Measurements from ENCODE around the gene CCER1. TPM values are rescaled to one million over a fixed set of nuclear protein-coding genes. Genes with fewer than 3 reads are reported as not detected.

CCER1 gene
- total RNA-seq, 2 experiments from 2014 or later = not detected

DNA sequence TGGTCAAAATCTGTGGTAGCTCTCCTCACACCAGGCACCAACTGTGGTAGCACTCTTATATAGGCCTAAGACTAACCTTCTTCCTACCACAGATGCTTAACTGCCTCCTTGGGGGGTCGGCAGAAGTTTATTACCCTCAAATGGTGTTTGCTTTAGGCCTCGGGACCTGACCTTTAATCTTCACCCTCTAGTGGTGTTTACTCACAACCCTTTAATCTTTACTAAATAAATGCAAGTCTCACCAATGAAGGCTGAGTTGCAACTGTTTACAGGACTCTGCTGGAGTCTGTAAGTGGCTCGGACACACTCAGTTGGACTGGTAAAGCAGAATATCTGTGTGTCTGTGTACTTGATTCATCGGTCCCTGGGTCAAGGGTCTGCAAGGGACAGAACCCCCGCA, 29.4 kb downstream of the CCER1 start:
- CTCF ChIA-PET = no interaction called here
- Mint-ChIP-seq H3K36me3 (no peaks in the 10 kb centered on the region), H3K9me3 (ENCODE audit: low read depth) (peaks cover 6% of the 10 kb centered on the region), H3K4me1 (no peaks in the 10 kb centered on the region), H3K4me3 (no peak overlapping the region), H3K27ac (no peak overlapping the region), H3K27me3 (no peaks in the 10 kb centered on the region)
- DNase-seq (no peak), ATAC-seq (no peak)

DNA sequence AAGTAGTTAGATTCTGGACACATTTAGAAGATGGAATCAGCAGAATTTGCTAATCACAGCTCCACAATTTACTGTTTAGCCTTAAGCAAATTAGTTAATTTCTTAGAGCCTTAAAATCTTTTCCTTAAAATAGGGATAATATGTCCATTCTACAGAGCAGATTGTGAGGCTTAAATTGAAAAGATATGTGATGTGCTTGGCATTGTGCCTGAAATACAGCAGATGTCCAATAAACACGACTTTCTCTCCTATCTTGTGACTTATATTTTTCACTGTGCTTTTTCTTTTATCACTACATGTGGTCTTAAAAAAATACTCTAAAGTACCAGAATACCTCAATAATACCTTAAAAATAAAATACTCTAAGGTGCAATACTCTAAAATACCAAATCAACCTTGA, 30.6 kb downstream of the CCER1 start:
- CTCF ChIA-PET = no interaction called here
- H3K4me1 Mint-ChIP-seq = no peaks in the 10 kb centered on the region
- H3K9me3 Mint-ChIP-seq (ENCODE audit: low read depth) = peaks cover 5% of the 10 kb centered on the region
- no peak for ATAC-seq
- no peaks in the 10 kb centered on the region for H3K27me3 Mint-ChIP-seq
- no peak overlapping the region for H3K27ac Mint-ChIP-seq
- H3K36me3 Mint-ChIP-seq = no peaks in the 10 kb centered on the region
- no peak for DNase-seq
- no peak overlapping the region for H3K4me3 Mint-ChIP-seq

DNA sequence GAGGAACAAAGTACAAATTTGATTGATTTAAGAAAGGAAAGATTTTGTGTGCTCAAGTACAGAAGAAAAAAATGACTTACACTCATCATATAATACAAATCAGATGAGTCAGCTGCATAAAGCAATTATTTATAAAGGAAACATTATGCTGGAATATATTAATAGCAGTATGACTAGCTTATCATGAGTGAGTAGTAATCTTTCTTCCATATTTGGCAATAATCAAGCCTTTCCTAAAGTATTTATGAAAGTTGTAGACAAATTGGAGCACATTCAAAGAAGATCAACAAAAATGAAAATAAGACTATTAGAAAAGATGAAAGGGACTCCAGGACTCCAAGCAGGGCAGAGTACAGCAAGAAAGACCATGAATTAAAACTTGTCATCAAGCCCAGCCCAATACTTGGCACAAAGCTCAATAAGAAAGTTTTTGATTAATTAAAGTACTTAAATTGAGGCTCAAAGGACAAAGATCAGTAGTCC, 32.8 kb downstream of the CCER1 start:
- Mint-ChIP-seq H3K4me1 (no peaks in the 10 kb centered on the region), H3K27ac (no peak overlapping the region), H3K27me3 (no peaks in the 10 kb centered on the region), H3K36me3 (no peaks in the 10 kb centered on the region), H3K4me3 (no peak overlapping the region), H3K9me3 (ENCODE audit: low read depth) (no peaks in the 10 kb centered on the region)
- DNase-seq (no peak), ATAC-seq (no peak)
- CTCF ChIA-PET = no interaction called here

DNA sequence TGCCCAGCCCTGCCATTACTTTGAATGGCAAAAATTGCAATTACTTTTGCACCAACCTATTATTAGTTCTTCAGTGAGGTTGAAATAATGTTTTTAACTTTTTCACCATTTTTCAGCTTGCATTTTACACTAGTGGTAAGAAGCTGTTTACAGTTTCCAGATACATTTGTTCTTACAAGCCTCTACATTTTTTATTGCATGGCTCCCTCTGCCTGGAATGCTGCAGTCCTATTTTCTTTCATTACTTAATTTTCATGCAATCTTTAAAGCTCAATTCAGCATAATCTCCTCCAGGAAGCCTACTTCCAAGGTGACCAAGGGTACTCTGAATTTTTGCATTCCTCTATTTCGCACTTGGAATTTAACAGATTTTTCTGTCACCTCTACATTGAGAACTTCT, 33.4 kb downstream of the CCER1 start:
- DNase-seq = no peak
- H3K36me3 Mint-ChIP-seq = no peaks in the 10 kb centered on the region
- H3K9me3 Mint-ChIP-seq (ENCODE audit: low read depth) = no peaks in the 10 kb centered on the region
- H3K27me3 Mint-ChIP-seq = no peaks in the 10 kb centered on the region
- H3K4me3 Mint-ChIP-seq = no peak overlapping the region
- H3K4me1 Mint-ChIP-seq = no peaks in the 10 kb centered on the region
- H3K27ac Mint-ChIP-seq = no peak overlapping the region
- CTCF ChIA-PET = no interaction called here
- ATAC-seq = no peak

DNA sequence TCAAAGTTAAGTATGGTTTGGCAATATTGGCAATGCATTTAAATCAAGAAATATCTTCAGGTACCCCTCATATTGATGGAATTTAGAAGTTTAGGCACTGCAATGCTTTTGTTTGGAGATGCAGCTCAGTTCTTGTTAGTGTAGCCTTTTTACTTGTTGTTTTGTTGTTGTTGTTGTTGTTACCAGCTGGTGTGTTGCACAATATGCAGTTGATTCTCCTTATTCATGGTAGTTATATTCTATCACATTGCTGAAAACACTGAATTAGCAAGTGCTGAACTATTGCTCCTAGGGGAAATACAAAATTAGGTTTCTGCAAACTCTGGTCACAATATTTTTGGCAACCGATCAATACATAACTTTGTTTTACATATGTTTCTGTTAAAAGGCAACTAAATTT, 34.8 kb downstream of the CCER1 start:
- CTCF ChIA-PET = no interaction called here
- Mint-ChIP-seq H3K27ac (no peak overlapping the region), H3K4me3 (no peak overlapping the region), H3K36me3 (no peaks in the 10 kb centered on the region), H3K9me3 (ENCODE audit: low read depth) (no peaks in the 10 kb centered on the region), H3K4me1 (no peaks in the 10 kb centered on the region), H3K27me3 (no peaks in the 10 kb centered on the region)
- ATAC-seq (no peak), DNase-seq (no peak)

- Mint-ChIP-seq H3K27ac (no peak overlapping the region), H3K27me3 (no peaks in the 10 kb centered on the region), H3K36me3 (no peaks in the 10 kb centered on the region), H3K9me3 (ENCODE audit: low read depth) (no peaks in the 10 kb centered on the region), H3K4me1 (no peaks in the 10 kb centered on the region), H3K4me3 (no peak overlapping the region)
- CTCF ChIA-PET = no interaction called here
- DNase-seq (no peak), ATAC-seq (no peak)
These were observed 37.5 kb downstream of the CCER1 start for GRCh38 chr12:90917431-90917830.

- H3K36me3 Mint-ChIP-seq = no peaks in the 10 kb centered on the region
- H3K27me3 Mint-ChIP-seq = no peaks in the 10 kb centered on the region
- H3K4me3 Mint-ChIP-seq = no peak overlapping the region
- no peak for ATAC-seq
- no peak for DNase-seq
- H3K4me1 Mint-ChIP-seq = no peaks in the 10 kb centered on the region
- H3K9me3 Mint-ChIP-seq (ENCODE audit: low read depth) = no peaks in the 10 kb centered on the region
- CTCF ChIA-PET = no interaction called here
- no peak overlapping the region for H3K27ac Mint-ChIP-seq
These were observed 38.5 kb downstream of the CCER1 start for GRCh38 chr12:90916516-90916915.

- H3K36me3 Mint-ChIP-seq = no peaks in the 10 kb centered on the region
- DNase-seq = no peak
- no peaks in the 10 kb centered on the region for H3K9me3 Mint-ChIP-seq (ENCODE audit: low read depth)
- no peak overlapping the region for H3K4me3 Mint-ChIP-seq
- no peak overlapping the region for H3K27ac Mint-ChIP-seq
- CTCF ChIA-PET = no interaction called here
- H3K4me1 Mint-ChIP-seq = no peaks in the 10 kb centered on the region
- ATAC-seq = no peak
- H3K27me3 Mint-ChIP-seq = no peaks in the 10 kb centered on the region
These were observed 39.6 kb downstream of the CCER1 start for GRCh38 chr12:90915353-90915752.

DNA sequence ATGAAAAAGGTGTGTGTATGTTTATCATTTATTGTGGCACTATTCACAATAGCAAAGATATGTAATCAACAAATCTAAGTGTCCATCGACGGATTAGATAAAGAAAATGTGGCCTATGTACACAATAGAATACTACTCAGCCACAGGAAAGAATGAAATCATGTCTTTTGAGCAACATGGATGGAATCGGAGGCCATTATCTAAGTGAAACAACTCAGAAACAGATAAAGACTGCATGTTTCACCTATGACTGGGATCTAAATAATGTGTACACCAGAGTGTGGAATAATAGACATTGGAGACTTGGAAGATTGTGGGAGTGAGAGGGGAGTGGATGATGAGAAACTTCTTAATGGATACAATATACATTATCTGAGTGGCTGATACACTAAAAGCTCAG, 44.0 kb downstream of the CCER1 start:
- Mint-ChIP-seq H3K36me3 (no peaks in the 10 kb centered on the region), H3K9me3 (ENCODE audit: low read depth) (no peaks in the 10 kb centered on the region), H3K27me3 (no peaks in the 10 kb centered on the region), H3K27ac (no peak overlapping the region), H3K4me1 (no peaks in the 10 kb centered on the region), H3K4me3 (no peak overlapping the region)
- CTCF ChIA-PET = no interaction called here
- no peak for ATAC-seq
- no peak for DNase-seq

GRCh38 chr12:90909069-90909770, 45.8 kb downstream of the CCER1 start:
- Mint-ChIP-seq H3K36me3 (no peaks in the 10 kb centered on the region), H3K4me3 (no peak overlapping the region), H3K9me3 (ENCODE audit: low read depth) (no peaks in the 10 kb centered on the region), H3K4me1 (no peaks in the 10 kb centered on the region), H3K27me3 (no peaks in the 10 kb centered on the region), H3K27ac (no peak overlapping the region)
- DNase-seq (no peak), ATAC-seq (no peak)
- CTCF ChIA-PET = no interaction called here

DNA sequence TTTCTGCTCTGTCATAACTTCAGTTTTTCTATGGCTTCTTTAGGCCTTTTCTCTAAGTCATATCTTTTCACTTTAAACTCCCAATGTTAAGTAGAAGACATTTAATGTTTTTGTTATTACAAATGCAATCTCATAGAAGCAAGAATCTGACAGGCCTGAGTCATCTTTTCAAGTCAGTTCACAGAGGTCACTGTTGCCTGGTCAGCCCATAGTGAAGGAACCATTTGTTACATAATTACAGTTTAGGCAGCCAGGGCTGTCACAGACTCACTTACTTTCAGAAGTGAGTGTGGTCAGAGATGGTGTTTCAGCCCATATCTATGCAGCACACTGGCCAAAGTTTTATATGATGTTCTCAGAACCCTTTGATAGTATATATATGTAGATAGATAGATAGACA, 46.5 kb downstream of the CCER1 start:
- Mint-ChIP-seq H3K9me3 (ENCODE audit: low read depth) (no peaks in the 10 kb centered on the region), H3K27me3 (no peaks in the 10 kb centered on the region), H3K27ac (no peak overlapping the region), H3K4me1 (no peaks in the 10 kb centered on the region), H3K36me3 (no peaks in the 10 kb centered on the region), H3K4me3 (no peak overlapping the region)
- DNase-seq = no peak
- CTCF ChIA-PET = no interaction called here
- ATAC-seq = no peak

- ATAC-seq (no peak), DNase-seq (no peak)
- Mint-ChIP-seq H3K4me3 (no peak overlapping the region), H3K27me3 (no peaks in the 10 kb centered on the region), H3K9me3 (ENCODE audit: low read depth) (no peaks in the 10 kb centered on the region), H3K4me1 (no peaks in the 10 kb centered on the region), H3K36me3 (no peaks in the 10 kb centered on the region), H3K27ac (no peak overlapping the region)
- CTCF ChIA-PET = no interaction called here
These were observed 49.1 kb downstream of the CCER1 start for GRCh38 chr12:90905691-90906370.

DNA sequence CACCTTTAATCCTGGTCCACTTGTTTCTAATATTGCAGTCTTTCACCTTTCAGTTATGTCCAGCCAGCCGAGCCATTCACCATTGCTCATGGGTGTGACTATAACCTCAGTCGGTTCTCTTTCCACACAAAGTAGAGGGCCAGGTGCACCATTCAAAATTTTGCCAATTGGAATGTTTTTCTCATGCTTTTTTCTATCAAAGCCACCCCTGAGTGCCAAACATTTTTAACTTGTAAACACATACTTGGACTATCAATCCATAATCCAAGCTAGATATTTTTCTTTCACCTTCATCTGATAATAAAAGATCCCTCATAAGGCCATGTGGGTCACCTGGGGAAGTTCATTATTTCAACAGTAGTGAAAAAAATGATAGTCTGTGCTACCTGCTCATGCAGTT, 52.4 kb downstream of the CCER1 start:
- DNase-seq (no peak), ATAC-seq (no peak)
- Mint-ChIP-seq H3K27me3 (no peaks in the 10 kb centered on the region), H3K27ac (no peak overlapping the region), H3K9me3 (ENCODE audit: low read depth) (no peaks in the 10 kb centered on the region), H3K36me3 (no peaks in the 10 kb centered on the region), H3K4me3 (no peak overlapping the region), H3K4me1 (no peaks in the 10 kb centered on the region)
- CTCF ChIA-PET = no interaction called here

All from activated CD8-positive, alpha-beta memory T cell treated with anti-CD3 and anti-CD28 coated beads, Interleukin-2, amount 10 ng/mL, durations not matched to agents 7 days and 5 days (primary cell).